Measurements from ENCODE around the gene SLC1A2. TPM values are rescaled to one million over a fixed set of nuclear protein-coding genes. Genes with fewer than 3 reads are reported as not detected.

The SLC1A2 gene
- total RNA-seq, 1 experiment from 2014 or later: 0.50 TPM

DNA sequence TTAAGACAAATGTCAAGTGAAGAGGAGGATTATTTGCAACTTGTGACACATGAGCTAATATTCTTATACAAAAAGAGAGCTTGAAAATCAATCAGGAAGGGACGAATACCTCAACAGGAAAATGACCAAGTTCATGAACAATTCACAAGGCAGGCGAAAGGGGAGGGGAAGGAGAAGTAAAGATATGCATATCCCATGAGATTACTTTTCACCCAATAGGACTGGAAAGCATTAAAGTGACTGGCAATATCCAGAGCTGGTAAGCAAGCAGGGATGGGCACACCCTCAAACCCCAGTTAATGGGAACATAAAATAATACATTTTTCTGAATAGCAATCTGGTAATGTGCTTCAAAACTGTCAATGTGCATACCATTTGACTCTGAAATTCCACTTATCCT lies 129.5 kb downstream of the SLC1A2 start (continued):
- TF ChIP-seq, protein P1, sequence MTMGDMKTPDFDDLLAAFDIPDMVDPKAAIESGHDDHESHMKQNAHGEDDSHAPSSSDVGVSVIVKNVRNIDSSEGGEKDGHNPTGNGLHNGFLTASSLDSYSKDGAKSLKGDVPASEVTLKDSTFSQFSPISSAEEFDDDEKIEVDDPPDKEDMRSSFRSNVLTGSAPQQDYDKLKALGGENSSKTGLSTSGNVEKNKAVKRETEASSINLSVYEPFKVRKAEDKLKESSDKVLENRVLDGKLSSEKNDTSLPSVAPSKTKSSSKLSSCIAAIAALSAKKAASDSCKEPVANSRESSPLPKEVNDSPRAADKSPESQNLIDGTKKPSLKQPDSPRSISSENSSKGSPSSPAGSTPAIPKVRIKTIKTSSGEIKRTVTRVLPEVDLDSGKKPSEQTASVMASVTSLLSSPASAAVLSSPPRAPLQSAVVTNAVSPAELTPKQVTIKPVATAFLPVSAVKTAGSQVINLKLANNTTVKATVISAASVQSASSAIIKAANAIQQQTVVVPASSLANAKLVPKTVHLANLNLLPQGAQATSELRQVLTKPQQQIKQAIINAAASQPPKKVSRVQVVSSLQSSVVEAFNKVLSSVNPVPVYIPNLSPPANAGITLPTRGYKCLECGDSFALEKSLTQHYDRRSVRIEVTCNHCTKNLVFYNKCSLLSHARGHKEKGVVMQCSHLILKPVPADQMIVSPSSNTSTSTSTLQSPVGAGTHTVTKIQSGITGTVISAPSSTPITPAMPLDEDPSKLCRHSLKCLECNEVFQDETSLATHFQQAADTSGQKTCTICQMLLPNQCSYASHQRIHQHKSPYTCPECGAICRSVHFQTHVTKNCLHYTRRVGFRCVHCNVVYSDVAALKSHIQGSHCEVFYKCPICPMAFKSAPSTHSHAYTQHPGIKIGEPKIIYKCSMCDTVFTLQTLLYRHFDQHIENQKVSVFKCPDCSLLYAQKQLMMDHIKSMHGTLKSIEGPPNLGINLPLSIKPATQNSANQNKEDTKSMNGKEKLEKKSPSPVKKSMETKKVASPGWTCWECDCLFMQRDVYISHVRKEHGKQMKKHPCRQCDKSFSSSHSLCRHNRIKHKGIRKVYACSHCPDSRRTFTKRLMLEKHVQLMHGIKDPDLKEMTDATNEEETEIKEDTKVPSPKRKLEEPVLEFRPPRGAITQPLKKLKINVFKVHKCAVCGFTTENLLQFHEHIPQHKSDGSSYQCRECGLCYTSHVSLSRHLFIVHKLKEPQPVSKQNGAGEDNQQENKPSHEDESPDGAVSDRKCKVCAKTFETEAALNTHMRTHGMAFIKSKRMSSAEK (CRISPR knock-in tag; IDR thresholded peaks at IDR 0.05; ENCODE audit: borderline replicate concordance): no peak

DNA sequence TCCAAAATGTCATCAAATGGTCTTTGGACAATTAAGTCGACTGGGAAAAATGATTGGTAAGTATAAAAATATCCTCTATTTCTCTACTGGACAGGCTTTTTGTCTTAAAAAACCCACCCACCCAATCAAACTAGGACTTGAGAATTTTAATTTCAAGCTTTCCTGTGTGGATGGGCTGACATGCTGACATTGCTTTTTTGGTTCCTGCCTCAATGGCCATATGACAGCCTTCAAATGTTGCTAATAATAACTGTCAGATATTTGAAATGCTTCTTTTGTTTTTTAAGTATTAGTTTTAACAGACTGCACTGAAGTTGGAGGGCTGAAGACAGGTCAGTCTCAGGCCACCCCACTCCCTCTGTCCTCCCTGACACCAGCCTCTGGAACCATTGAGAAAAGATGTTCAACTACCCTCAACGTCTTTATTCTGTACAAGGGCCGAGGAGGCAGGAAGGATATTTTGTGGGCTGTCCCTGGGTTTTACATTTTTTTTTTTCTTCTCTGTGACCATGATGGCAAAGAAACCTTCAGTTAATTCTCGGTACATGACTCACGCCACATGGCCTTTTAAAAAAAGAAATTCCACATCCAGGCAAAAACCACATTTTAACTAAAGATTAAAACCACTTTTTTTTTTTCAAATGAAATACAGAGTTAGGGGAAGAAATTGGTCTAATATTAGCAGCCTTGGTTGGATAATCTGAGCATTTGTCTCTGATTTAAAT lies 130.4 kb downstream of the SLC1A2 start:
- ChIA-PET CTCF (no interaction called here), POLR2A (no interaction called here)
- H3K27ac Mint-ChIP-seq: no peak overlapping the region
- ATAC-seq (no peak), DNase-seq (ENCODE audit: low spot score) (no peak)
- no peaks in the 10 kb centered on the region for H3K36me3 Mint-ChIP-seq
- H3K4me3 Mint-ChIP-seq: no peak overlapping the region
- H3K27me3 Mint-ChIP-seq (ENCODE audit: low read depth): no peaks in the 10 kb centered on the region
- H3K4me1 Mint-ChIP-seq: no peaks in the 10 kb centered on the region
- peaks cover 5% of the 10 kb centered on the region; the same call in 1 of the 2 replicates for H3K9me3 Mint-ChIP-seq
- TF ChIP-seq GTF2I (CRISPR knock-in tag; conservative IDR thresholded peaks at IDR 0.05): no peak
- TF ChIP-seq, protein P2, sequence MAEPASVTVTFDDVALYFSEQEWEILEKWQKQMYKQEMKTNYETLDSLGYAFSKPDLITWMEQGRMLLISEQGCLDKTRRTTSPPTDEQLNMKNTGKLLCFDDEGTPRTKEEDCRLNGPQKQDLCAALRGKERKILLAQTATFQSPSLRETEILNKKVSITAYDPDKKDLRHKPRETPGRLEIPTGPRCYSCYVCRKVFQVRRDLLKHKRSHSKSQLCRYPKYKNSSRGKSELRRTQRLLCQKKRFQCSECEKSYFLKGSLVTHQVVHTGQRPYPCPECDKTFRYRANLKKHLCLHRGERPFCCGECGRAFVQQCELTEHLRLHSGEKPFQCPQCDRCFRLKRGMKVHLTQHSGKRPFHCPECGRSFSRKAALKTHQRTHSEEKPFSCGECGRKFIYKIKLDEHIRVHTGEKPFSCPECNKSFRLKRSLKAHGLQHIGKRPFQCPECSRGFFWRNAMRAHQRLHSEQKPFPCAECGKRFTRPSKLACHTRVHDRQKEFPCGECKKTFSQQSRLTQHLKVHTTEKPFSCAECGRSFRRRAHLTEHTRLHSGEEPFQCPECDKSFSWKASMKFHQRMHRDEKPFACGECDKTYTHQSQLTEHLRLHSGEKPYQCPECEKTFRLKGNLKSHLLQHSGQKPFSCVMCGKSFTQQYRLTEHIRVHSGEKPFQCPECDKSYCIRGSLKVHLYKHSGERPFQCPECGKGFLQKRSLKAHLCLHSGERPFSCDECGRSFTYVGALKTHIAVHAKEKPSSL (CRISPR knock-in tag; conservative IDR thresholded peaks at IDR 0.05): no peak
- TF ChIP-seq, protein P3, sequence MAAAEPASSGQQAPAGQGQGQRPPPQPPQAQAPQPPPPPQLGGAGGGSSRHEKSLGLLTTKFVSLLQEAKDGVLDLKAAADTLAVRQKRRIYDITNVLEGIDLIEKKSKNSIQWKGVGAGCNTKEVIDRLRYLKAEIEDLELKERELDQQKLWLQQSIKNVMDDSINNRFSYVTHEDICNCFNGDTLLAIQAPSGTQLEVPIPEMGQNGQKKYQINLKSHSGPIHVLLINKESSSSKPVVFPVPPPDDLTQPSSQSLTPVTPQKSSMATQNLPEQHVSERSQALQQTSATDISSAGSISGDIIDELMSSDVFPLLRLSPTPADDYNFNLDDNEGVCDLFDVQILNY (CRISPR knock-in tag; IDR thresholded peaks at IDR 0.05): no peak
- no peak for TF ChIP-seq NFATC4 (CRISPR knock-in tag; IDR thresholded peaks at IDR 0.05)
- TF ChIP-seq, protein P4, sequence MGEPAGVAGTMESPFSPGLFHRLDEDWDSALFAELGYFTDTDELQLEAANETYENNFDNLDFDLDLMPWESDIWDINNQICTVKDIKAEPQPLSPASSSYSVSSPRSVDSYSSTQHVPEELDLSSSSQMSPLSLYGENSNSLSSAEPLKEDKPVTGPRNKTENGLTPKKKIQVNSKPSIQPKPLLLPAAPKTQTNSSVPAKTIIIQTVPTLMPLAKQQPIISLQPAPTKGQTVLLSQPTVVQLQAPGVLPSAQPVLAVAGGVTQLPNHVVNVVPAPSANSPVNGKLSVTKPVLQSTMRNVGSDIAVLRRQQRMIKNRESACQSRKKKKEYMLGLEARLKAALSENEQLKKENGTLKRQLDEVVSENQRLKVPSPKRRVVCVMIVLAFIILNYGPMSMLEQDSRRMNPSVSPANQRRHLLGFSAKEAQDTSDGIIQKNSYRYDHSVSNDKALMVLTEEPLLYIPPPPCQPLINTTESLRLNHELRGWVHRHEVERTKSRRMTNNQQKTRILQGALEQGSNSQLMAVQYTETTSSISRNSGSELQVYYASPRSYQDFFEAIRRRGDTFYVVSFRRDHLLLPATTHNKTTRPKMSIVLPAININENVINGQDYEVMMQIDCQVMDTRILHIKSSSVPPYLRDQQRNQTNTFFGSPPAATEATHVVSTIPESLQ (CRISPR knock-in tag; IDR thresholded peaks at IDR 0.05): no peak

DNA sequence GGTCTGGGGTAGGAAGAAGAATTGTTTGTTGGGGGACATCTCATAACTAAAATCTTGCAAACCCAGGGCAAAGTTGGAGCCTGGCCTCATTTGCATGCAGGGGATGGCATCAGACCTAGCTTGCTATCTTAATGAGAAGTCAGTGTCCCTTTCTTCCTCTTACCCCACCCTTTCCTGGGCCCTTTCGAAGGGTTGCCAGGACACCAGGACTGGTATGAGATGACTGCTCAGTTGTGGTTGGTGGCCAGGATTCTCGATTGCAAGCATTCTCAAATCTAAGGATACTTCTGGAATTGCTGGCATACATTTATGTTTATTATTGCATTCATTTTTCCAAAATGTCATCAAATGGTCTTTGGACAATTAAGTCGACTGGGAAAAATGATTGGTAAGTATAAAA lies 131.0 kb downstream of the SLC1A2 start:
- POLR2A ChIA-PET: no interaction called here
- H3K4me3 Mint-ChIP-seq: no peak overlapping the region
- TF ChIP-seq, protein P5, sequence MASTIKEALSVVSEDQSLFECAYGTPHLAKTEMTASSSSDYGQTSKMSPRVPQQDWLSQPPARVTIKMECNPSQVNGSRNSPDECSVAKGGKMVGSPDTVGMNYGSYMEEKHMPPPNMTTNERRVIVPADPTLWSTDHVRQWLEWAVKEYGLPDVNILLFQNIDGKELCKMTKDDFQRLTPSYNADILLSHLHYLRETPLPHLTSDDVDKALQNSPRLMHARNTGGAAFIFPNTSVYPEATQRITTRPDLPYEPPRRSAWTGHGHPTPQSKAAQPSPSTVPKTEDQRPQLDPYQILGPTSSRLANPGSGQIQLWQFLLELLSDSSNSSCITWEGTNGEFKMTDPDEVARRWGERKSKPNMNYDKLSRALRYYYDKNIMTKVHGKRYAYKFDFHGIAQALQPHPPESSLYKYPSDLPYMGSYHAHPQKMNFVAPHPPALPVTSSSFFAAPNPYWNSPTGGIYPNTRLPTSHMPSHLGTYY (CRISPR knock-in tag; IDR thresholded peaks at IDR 0.05): no peak
- TF ChIP-seq, protein P6, sequence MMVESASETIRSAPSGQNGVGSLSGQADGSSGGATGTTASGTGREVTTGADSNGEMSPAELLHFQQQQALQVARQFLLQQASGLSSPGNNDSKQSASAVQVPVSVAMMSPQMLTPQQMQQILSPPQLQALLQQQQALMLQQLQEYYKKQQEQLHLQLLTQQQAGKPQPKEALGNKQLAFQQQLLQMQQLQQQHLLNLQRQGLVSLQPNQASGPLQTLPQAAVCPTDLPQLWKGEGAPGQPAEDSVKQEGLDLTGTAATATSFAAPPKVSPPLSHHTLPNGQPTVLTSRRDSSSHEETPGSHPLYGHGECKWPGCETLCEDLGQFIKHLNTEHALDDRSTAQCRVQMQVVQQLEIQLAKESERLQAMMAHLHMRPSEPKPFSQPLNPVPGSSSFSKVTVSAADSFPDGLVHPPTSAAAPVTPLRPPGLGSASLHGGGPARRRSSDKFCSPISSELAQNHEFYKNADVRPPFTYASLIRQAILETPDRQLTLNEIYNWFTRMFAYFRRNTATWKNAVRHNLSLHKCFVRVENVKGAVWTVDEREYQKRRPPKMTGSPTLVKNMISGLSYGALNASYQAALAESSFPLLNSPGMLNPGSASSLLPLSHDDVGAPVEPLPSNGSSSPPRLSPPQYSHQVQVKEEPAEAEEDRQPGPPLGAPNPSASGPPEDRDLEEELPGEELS (CRISPR knock-in tag; IDR thresholded peaks at IDR 0.05): no peak
- peaks cover 5% of the 10 kb centered on the region; the same call in 1 of the 2 replicates for H3K9me3 Mint-ChIP-seq
- no peaks in the 10 kb centered on the region for H3K36me3 Mint-ChIP-seq
- no peaks in the 10 kb centered on the region for H3K4me1 Mint-ChIP-seq
- ATAC-seq (no peak), DNase-seq (ENCODE audit: low spot score) (no peak)
- CTCF ChIA-PET: no interaction called here
- H3K27me3 Mint-ChIP-seq (ENCODE audit: low read depth): no peaks in the 10 kb centered on the region
- H3K27ac Mint-ChIP-seq: no peak overlapping the region
